ENCODE measurements around the gene ZNF416.

ZNF416 gene

GRCh38 chr19:57546513-57546912, 32.2 kb downstream of the ZNF416 start:
- TF ChIP-seq Cebpa-rat (IDR thresholded peaks at IDR 0.05), result no peak
- H3K36me3 ChIP-seq, result peaks cover 100% of the 10 kb centered on the region in 11 experiments
- no peaks in the 10 kb centered on the region for H3K27me3 ChIP-seq
- no peak overlapping the region for H3K9ac ChIP-seq
- no peaks in the 10 kb centered on the region for H4K20me1 ChIP-seq
- H3K27ac ChIP-seq, result no peak overlapping the region
- H3K4me2 ChIP-seq, result no peak overlapping the region
- H3K4me1 ChIP-seq, result no peaks in the 10 kb centered on the region
- H3K4me3 ChIP-seq, result peak overlapping the region in 9 of 10 experiments; percentile 13 to 55 (median 28); a peak in 13 of 20 replicates
- H3K9me3 ChIP-seq (replicated peaks in 1 of 11), result peaks cover 88 to 100% (median 96%) of the 10 kb centered on the region in 11 experiments

- H3K9me3 ChIP-seq (replicated peaks in 1 of 11), result peaks cover 100% of the 10 kb centered on the region in 11 experiments
- peaks cover 100% of the 10 kb centered on the region in 11 experiments for H3K36me3 ChIP-seq
Measured at GRCh38 chr19:57537953-57538547, 40.7 kb downstream of the ZNF416 start.

DNA sequence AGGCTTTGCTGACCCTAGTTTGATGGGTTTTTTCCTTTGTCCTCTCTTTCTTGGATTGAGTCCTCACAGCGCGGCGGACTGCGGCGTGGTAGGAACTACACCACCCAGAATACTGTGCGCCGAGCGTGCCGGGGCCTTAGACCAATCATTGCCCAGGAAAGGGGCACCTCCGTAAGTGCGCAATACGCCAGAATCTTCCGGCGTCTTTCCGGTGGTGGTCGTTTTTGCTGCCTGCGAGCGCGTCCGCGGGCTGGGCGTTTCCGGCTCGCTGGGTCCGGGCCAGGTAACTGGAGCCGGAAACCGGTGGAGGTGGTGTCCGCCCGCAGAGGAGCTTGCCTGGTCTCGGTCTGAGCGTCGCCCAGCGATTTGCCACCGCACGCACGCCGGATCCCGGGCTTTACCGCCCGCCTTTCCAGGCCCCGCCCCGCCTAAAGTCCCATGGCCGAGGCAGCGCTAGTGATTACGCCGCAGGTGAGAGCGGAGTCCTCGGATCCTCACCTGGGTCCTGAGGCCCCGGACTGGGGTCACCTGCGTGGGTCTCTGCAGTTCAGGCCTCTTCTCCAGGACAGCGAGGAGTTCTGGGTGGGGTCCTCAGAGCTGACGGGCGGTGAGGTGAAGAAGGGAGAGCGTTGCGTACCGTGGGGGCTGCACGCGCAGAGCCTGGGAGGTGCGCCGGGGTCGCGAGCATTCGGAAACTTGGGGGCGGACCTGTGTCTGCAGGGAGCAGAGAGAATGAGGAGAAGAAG, 51.4 kb downstream of the ZNF416 start, which contains the start of gene ZNF549:
Gene ZNF549, plus strand, starts transcription at position 221 of the 746 bp plus-strand sequence. Its CDS starts 218 bp downstream, at position 439.
- H3K4me3 ChIP-seq, result peak within 1 kb of the TSS; percentile 81 to 99 (median 96)
- peaks cover 21 to 29% (median 26%) of the 10 kb centered on the region in 11 experiments for H3K36me3 ChIP-seq
- H4K20me1 ChIP-seq, result peaks cover 0 to 12% (median 0%) of the 10 kb centered on the region in 11 experiments; a peak in 4 of 22 replicates
- no peak for TF ChIP-seq Cebpa-rat (IDR thresholded peaks at IDR 0.05)
- H3K9me3 ChIP-seq (replicated peaks in 1 of 11), result peaks cover 24 to 35% (median 26%) of the 10 kb centered on the region in 11 experiments
- H3K9ac ChIP-seq, result peak within 1 kb of the TSS; percentile 75 to 89 (median 86)
- H3K4me2 ChIP-seq, result peak within 1 kb of the TSS; percentile 88 to 97 (median 94)
- H3K27me3 ChIP-seq, result no peaks in the 10 kb centered on the region
- peak within 1 kb of the TSS; percentile 62 to 88 (median 79); a peak in 21 of 22 replicates for H3K27ac ChIP-seq
- peaks cover 8 to 15% (median 12%) of the 10 kb centered on the region in 10 experiments for H3K4me1 ChIP-seq

More at GRCh38 chr19:57537953-57538547, 40.7 kb downstream of the ZNF416 start:
- Histone ChIP-seq H3K27ac (no peak overlapping the region), H3K4me2 (no peak overlapping the region), H4K20me1 (no peaks in the 10 kb centered on the region; a peak in 1 of 22 replicates), H3K4me1 (no peaks in the 10 kb centered on the region), H3K9ac (no peak overlapping the region), H3K27me3 (no peaks in the 10 kb centered on the region), H3K4me3 (peak overlapping the region in 9 of 10 experiments; percentile 7 to 41 (median 28); a peak in 10 of 20 replicates)
- TF ChIP-seq Cebpa-rat (IDR thresholded peaks at IDR 0.05), result no peak

All from BLaER1 treated with 17β-estradiol and CSF1 and Interleukin-3, amounts not matched to agents 10 nM and 100 nM (cell line).